K562 (cell line): Measurements from ENCODE around the gene MRPS18B. TPM values are rescaled to one million over a fixed set of nuclear protein-coding genes. Genes with fewer than 3 reads are reported as not detected.

ENCODE experiments used
- EP300 ChIP-seq: IDR thresholded peaks from 2 replicates; pipeline ENCODE4 v1.6.1; 2012; ENCODE audit warnings: low read length, improper control_type of control experiment
- FOXK2 ChIP-seq, 2 experiments: fragments of 450-650 bp; IDR thresholded peaks in 1 of 2; conservative IDR thresholded peaks in 1 of 2; 2 replicates each; pipeline ENCODE4 v1.6.1; 2016; ENCODE audit warnings: low read depth in 2 of 2, mild to moderate bottlenecking in 1 of 2
- FOXM1 ChIP-seq, 2 experiments: fragments of 450-650 bp in 1 of 2; sonication (generic) in 1 of 2; formaldehyde crosslinking in 1 of 2; IDR thresholded peaks; 2 replicates each; pipeline versions ENCODE4 v1.6.1 to v1.9.0; 2017 to 2022; ENCODE audit warnings: low read depth in 2 of 2, mild to moderate bottlenecking in 2 of 2, missing genetic modification reagents in 1 of 2, moderate library complexity in 1 of 2
- JUND ChIP-seq, 2 experiments: IDR thresholded peaks; 2 replicates in 1 of 2; 3 replicates in 1 of 2; pipeline ENCODE4 v1.6.1; 2011; ENCODE audit warnings: borderline replicate concordance in 2 of 2, low read depth in 2 of 2, low read length in 2 of 2, improper control_type of control experiment in 1 of 2, missing biosample characterization in 1 of 2, missing genetic modification characterization in 1 of 2, missing genetic modification reagents in 1 of 2
- MCM2 ChIP-seq: fragments of 450-650 bp; IDR thresholded peaks from 2 replicates; pipeline ENCODE4 v1.6.1; 2017; ENCODE audit warnings: low read depth, mild to moderate bottlenecking
- MCM5 ChIP-seq: fragments of 450-650 bp; IDR thresholded peaks from 2 replicates; pipeline ENCODE4 v1.6.1; 2016; ENCODE audit warnings: low read depth
- MXI1 ChIP-seq: IDR thresholded peaks from 2 replicates; pipeline ENCODE4 v1.6.1; 2011; ENCODE audit warnings: low read depth, mild to moderate bottlenecking, improper control_type of control experiment, low read length
- PHF21A ChIP-seq: fragments of 450-650 bp; IDR thresholded peaks from 2 replicates; pipeline ENCODE4 v1.6.1; 2017; ENCODE audit warnings: low read depth, borderline replicate concordance
- PTRF ChIP-seq: fragments of 450-650 bp; IDR thresholded peaks from 2 replicates; pipeline ENCODE4 v1.6.1; 2016; ENCODE audit warnings: mild to moderate bottlenecking, missing genetic modification characterization, missing compliant biosample characterization
- PTTG1 ChIP-seq: fragments of 450-650 bp; IDR thresholded peaks from 2 replicates; pipeline ENCODE4 v1.6.1; 2016; ENCODE audit warnings: low read depth, mild to moderate bottlenecking, missing genetic modification characterization, missing compliant biosample characterization
- RBM17 ChIP-seq: fragments of 200-400 bp; formaldehyde crosslinking; IDR thresholded peaks from 2 replicates; pipeline ENCODE4 v1.6.1; 2017; ENCODE audit warnings: low read depth, mild to moderate bottlenecking, low read length, borderline replicate concordance
- SIRT6 ChIP-seq: IDR thresholded peaks from one replicate; pipeline ENCODE4 v1.6.1; 2012; ENCODE audit warnings: low read depth, mild to moderate bottlenecking, control low read depth, inconsistent platforms, low read length, moderate library complexity
- TCF7 ChIP-seq: sonication (generic); IDR thresholded peaks from 2 replicates; pipeline ENCODE4 v1.6.1; 2016; ENCODE audit warnings: antibody characterized with exemption, borderline replicate concordance
- ZNF3 ChIP-seq: fragments of 250-450 bp; sonication (Bioruptor Pico); IDR thresholded peaks from 2 replicates; pipeline ENCODE4 v1.5.0; 2021; ENCODE audit warnings: mild to moderate bottlenecking, moderate library complexity
- ZNF324 ChIP-seq: fragments of 250-450 bp; sonication (Bioruptor Pico); IDR thresholded peaks from 2 replicates; pipeline ENCODE4 v1.4.0; 2020; ENCODE audit warnings: mild to moderate bottlenecking
- ZNF696 ChIP-seq: fragments of 250-450 bp; sonication (Bioruptor Pico); conservative IDR thresholded peaks from 2 replicates; pipeline ENCODE4 v1.4.0; 2020; ENCODE audit warnings: mild to moderate bottlenecking, moderate library complexity
- polyA plus RNA-seq, 8 experiments: library from polyadenylated mRNA; depleted of rRNA in 4 of 8; stranded (reverse) in 5 of 8; unstranded in 3 of 8; fragments of >200 nt; fragmentation: Nextera tagmentation in 2 of 8; fragmentation: Illumina TruSeq in 1 of 8; extraction: Ambion mirVana in 2 of 8; extraction: Trizol in 1 of 8; gene quantifications; 2 replicates each; pipeline versions ENCODE4 v1.2.1 to v1.2.3, GENCODE V29; 2011 to 2014; ENCODE audit warnings: inconsistent platforms in 1 of 8, missing spikeins in 1 of 8
- total RNA-seq, 7 experiments: library from RNA; depleted of rRNA in 6 of 7; stranded (reverse); fragments of >200 nt in 6 of 7; fragmentation: Illumina TruSeq in 2 of 7; extraction: Trizol in 2 of 7; gene quantifications; 2 replicates each; pipeline versions ENCODE4 v1.2.1 to v1.2.3, GENCODE V29; 2011 to 2021; ENCODE audit warnings: low replicate concordance in 1 of 7
- TF ChIP-seq, protein P1 (sequence below): fragments of 250-450 bp; sonication (Bioruptor Pico); IDR thresholded peaks from 2 replicates; pipeline ENCODE4 v1.8.0; 2021; ENCODE audit warnings: mild to moderate bottlenecking, moderate library complexity
- TF ChIP-seq, protein P2 (sequence below), 3 experiments: IDR thresholded peaks in 2 of 3; conservative IDR thresholded peaks in 1 of 3; 2 replicates each; pipeline ENCODE4 v1.5.1; 2011 to 2012; ENCODE audit warnings: low read length in 3 of 3, mild to moderate bottlenecking in 3 of 3, control low read depth in 2 of 3, improper control_type of control experiment in 1 of 3, inconsistent platforms in 1 of 3, low read depth in 1 of 3, mixed read lengths in 1 of 3, moderate library complexity in 1 of 3; ENCODE audit not compliant: insufficient read depth in 2 of 3
- TF ChIP-seq, protein P3 (sequence below), 2 experiments: fragments of 250-450 bp in 1 of 2; fragments of 450-650 bp in 1 of 2; sonication (Bioruptor Pico) in 1 of 2; IDR thresholded peaks; 2 replicates each; pipeline versions ENCODE4 v1.6.1 to v1.8.0; 2016 to 2021; ENCODE audit warnings: mild to moderate bottlenecking in 2 of 2, moderate library complexity in 2 of 2, missing compliant biosample characterization in 1 of 2, missing genetic modification characterization in 1 of 2
- TF ChIP-seq, protein P4 (sequence below): fragments of 450-650 bp; IDR thresholded peaks from 2 replicates; pipeline ENCODE4 v1.6.1; 2016; ENCODE audit warnings: antibody characterized with exemption

MRPS18B gene
- total and polyA plus RNA-seq, 9 of the 15 experiments (the other 6 are each of a cell fraction or from before 2014, with no cell fraction given) = 132 to 383 (median 178) TPM

DNA sequence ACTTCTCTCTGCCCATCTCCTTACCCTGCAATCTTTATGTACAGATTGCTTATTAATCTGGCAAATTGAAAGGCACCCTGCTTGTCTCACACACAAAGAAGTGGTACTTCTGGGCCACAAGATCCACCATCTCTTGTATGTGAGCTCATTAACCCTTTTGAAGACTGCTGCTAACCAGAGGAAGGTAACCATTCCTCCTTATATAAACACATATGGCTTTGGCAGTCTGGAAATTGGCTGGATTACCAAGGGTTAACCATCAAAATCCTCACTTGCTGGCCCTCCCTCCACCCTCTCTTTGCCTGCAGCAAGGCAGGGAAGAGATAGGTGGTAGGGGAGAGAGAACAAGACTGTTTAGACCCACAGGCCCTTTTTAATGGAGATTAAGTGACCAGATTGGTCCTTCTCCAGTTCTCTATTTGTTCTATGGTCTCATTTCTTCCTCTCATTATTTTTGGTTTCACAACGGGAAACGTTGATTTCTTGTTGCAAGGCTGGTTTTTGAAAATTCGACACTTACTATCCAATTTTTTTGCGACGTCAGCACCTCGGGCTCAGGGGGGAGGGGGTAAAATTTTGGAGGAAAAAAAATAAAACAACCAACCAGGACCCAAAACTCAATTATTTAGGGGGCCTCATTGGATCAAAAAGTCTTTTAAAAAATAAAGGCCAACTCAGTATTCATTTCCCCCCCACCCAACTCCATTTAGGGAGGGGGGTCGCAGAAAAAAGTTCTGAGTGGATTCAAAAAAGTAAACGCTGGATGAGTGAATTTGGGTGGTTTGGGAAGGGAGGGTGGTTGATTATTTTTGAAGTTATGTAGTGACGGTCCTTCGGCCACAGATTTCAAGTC, 1.5 kb upstream of the MRPS18B start (continued):
- TF ChIP-seq, protein P1, sequence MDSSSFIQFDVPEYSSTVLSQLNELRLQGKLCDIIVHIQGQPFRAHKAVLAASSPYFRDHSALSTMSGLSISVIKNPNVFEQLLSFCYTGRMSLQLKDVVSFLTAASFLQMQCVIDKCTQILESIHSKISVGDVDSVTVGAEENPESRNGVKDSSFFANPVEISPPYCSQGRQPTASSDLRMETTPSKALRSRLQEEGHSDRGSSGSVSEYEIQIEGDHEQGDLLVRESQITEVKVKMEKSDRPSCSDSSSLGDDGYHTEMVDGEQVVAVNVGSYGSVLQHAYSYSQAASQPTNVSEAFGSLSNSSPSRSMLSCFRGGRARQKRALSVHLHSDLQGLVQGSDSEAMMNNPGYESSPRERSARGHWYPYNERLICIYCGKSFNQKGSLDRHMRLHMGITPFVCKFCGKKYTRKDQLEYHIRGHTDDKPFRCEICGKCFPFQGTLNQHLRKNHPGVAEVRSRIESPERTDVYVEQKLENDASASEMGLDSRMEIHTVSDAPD (CRISPR knock-in tag) = no peak
- TF ChIP-seq JUND (IDR thresholded peaks at IDR 0.05; ENCODE audit: borderline replicate concordance, low read depth, low read length) (no peak), JUND (tag; IDR thresholded peaks at IDR 0.05; ENCODE audit: borderline replicate concordance, low read depth, low read length) (no peak), PTRF (tag) (no peak), FOXK2 (conservative IDR thresholded peaks at IDR 0.05 in 1 of 2, IDR thresholded peaks at IDR 0.05 in 1 of 2; ENCODE audit: low read depth in 2 of 2) (no peak), EP300 (no peak), ZNF3 (no peak), PHF21A (no peak; the same call in 1 of the 2 replicates), TCF7 (no peak), RBM17 (no peak), PTTG1 (tag) (no peak; the same call in 1 of the 2 replicates), SIRT6 (peak; percentile 39), FOXM1 (IDR thresholded peaks at IDR 0.05; ENCODE audit: low read depth) (no peak), FOXM1 (CRISPR knock-in tag; IDR thresholded peaks at IDR 0.05; ENCODE audit: low read depth) (no peak), MCM5 (no peak), ZNF324 (no peak), MXI1 (no peak), MCM2 (no peak), ZNF696 (CRISPR knock-in tag) (0 out of 2 replicates have a peak, but pooled peaks have one; percentile 22)
- TF ChIP-seq, protein P2, sequence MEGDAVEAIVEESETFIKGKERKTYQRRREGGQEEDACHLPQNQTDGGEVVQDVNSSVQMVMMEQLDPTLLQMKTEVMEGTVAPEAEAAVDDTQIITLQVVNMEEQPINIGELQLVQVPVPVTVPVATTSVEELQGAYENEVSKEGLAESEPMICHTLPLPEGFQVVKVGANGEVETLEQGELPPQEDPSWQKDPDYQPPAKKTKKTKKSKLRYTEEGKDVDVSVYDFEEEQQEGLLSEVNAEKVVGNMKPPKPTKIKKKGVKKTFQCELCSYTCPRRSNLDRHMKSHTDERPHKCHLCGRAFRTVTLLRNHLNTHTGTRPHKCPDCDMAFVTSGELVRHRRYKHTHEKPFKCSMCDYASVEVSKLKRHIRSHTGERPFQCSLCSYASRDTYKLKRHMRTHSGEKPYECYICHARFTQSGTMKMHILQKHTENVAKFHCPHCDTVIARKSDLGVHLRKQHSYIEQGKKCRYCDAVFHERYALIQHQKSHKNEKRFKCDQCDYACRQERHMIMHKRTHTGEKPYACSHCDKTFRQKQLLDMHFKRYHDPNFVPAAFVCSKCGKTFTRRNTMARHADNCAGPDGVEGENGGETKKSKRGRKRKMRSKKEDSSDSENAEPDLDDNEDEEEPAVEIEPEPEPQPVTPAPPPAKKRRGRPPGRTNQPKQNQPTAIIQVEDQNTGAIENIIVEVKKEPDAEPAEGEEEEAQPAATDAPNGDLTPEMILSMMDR (IDR thresholded peaks at IDR 0.05 in 2 of 3, conservative IDR thresholded peaks at IDR 0.05 in 1 of 3; ENCODE audit: insufficient read depth in 2 of 3, low read depth in 1 of 3, low read length in 3 of 3) = no peak
- TF ChIP-seq, protein P3, sequence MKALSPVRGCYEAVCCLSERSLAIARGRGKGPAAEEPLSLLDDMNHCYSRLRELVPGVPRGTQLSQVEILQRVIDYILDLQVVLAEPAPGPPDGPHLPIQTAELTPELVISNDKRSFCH (CRISPR knock-in tag; IDR thresholded peaks at IDR 0.05) = no peak
- TF ChIP-seq, protein P3 (tag; IDR thresholded peaks at IDR 0.05) = no peak
- TF ChIP-seq, protein P4, sequence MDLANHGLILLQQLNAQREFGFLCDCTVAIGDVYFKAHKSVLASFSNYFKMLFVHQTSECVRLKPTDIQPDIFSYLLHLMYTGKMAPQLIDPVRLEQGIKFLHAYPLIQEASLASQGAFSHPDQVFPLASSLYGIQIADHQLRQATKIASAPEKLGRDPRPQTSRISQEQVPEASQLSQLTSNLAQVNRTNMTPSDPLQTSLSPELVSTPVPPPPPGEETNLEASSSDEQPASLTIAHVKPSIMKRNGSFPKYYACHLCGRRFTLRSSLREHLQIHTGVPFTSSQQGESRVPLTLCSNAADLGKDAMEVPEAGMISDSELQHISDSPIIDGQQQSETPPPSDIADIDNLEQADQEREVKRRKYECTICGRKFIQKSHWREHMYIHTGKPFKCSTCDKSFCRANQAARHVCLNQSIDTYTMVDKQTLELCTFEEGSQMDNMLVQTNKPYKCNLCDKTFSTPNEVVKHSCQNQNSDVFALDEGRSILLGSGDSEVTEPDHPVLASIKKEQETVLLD = no peak
